Fibroblast of skin of back (primary cell): ENCODE results near the gene EEF1AKMT1. TPM values are rescaled to one million over a fixed set of nuclear protein-coding genes. Genes with fewer than 3 reads are reported as not detected.
A peak's percentile ranks its signal among the peaks of the same experiment; 100 is the strongest.

Experiments
- DNase-seq: peaks from one replicate; pipeline ENCODE4 v3.0.0-alpha.2; 2013
- polyA plus RNA-seq, 2 experiments: library from polyadenylated mRNA; unstranded; fragments of 120-200 nt; gene quantifications; one replicate each; pipeline ENCODE4 v1.2.1, GENCODE V29; 2013; ENCODE audit not compliant: insufficient read length in 2 of 2

EEF1AKMT1 gene
- 6.9 TPM for polyA plus RNA-seq (2013, experiment 1 of 2; ENCODE audit: insufficient read length)
- polyA plus RNA-seq (2013, experiment 2 of 2; ENCODE audit: insufficient read length): 6.2 TPM

GRCh38 chr13:20773194-20774080 is at the start of gene EEF1AKMT1:
Gene EEF1AKMT1 (minus strand): TSS chr13:20773961. CDS start chr13:20757598, 16,363 bp downstream.
- peak; percentile 89 for DNase-seq

DNA sequence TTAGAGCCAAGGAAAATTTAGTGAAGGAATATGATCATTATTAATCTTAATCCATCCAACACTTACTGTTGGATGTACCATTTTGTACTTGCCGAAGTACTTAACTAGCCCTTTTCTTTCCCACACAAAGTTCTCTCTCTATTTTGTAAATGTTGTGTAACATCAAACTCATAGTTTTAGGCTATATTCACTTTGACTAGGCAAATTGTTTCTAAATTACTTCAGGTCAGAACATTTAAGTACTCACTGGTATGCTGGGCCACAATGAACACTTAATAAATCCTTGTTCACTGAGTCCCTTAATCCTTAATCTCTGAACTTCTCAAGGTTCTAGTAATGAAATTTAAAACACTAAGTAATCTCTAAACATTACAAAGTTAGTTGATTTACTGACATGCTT is 49.3 kb upstream of the EEF1AKMT1 start:
- DNase-seq: no peak

DNA sequence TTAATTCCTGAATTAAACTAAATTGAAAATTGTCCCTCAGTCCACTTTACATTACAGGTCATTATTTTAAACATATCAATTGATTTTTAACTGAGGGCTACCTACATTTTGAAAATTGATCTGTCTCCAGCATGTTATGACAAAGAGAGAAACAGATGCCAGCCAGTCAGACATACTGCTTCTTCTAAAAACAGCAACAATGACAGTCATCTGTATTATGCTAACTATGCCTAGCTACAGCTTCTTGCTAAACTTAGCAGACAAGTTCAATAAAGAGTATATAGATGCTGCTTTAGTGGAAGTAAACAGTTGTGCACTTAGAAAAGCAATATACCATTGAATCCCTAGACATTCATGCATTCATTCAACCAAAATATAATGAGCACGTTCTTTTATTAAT is 48.6 kb upstream of the EEF1AKMT1 start:
- DNase-seq: no peak

DNA sequence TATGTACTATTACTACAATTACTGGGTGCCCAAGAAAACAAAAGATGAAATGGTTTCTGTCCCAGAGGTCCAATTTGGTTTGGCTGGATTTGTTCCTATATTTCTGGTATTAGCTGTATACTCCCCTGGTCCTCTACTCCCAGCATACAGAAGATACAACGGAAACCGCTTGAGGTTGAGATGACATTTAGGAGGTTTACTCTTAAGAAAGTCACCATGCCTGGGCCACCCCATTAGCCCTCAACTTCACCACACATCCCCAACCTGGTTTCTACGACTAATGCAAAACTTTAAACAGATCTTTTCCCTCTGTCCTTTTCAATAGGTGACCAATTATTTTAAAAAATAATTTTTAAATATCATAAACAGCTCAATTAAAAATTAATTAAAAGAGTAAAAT is 46.0 kb upstream of the EEF1AKMT1 start:
- no peak for DNase-seq

DNA sequence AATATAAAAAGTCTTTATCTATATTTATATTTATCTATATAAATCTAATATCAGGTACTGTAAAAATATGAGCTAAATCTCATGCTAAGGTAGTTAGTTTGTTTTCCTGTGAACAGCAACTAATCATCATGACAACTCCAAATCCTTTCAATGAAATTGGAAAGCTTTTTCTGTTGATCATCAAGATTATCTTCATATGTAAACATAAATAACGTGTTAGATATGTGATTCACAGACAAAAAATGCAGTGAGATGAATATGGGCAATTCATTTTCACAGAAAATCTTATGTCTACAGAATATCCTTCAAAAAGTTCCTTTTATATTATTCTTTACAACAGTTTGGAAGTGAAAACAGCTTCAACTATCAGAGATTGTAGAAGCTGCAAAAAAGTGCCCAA is 41.7 kb upstream of the EEF1AKMT1 start:
- peak; percentile 40 for DNase-seq

GRCh38 chr13:20814224-20814910 is 40.6 kb upstream of the EEF1AKMT1 start:
- peak; percentile 97 for DNase-seq

DNA sequence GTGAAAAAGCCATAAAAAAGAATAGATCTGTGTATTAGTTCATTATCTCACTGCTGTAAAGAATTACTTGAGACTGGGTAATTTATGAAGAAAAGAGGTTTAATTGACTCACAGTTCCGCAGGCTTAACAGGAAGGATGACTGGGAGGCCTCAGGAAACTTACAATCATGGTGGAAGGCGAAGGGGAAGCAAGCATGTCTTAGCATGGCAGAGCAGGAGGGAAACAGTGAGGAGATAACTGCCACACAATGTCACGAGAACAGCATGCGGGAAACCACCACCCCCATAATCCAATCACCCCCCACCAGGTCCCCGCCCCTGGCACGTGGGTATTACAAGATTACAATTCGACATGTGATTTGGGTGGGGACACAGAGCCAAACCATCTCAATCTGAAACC is 39.1 kb upstream of the EEF1AKMT1 start:
- DNase-seq: no peak

GRCh38 chr13:20810808-20811207 is 37.0 kb upstream of the EEF1AKMT1 start:
- no peak for DNase-seq

GRCh38 chr13:20808874-20809273 is 35.1 kb upstream of the EEF1AKMT1 start:
- no peak for DNase-seq

DNA sequence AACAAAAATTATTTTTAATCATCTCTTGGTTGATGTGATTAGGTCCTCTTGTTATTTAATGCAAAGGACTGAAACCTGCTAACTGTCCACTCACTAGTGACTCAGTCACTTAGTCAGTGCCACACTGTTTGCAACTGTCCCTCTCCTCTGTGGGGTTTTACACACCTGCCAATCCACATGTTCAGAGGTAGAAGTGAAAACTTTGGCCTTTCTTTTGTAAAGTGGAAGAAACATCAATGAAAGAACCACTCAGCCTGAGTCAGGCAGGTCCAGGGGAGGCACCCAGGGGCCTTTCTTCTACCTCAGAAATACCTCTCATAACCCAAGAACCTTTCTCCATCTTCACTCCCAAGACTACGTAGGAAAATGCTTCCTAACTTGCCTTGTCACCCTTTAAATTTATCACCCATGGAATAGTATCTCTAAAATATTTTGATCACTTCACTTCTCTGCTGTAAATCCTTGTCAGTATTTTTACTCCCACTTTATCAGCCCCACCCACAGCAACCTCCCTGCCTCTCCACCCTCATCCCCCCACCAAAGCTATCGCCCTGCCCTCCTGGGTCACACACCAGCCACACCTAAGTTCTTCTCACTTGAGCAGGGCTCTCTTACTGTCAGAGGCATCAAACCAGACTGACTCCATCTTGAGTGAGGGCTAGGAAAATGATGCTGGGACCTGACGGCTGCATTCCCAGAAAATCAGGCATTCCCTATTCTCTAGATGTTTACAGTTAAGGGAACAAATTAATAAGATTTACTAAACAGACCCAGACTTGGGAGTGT is 29.6 kb upstream of the EEF1AKMT1 start:
- no peak for DNase-seq

GRCh38 chr13:20801707-20802106 is 27.9 kb upstream of the EEF1AKMT1 start:
- DNase-seq: no peak

- no peak for DNase-seq
These were observed 26.1 kb upstream of the EEF1AKMT1 start for GRCh38 chr13:20799726-20800416.

DNA sequence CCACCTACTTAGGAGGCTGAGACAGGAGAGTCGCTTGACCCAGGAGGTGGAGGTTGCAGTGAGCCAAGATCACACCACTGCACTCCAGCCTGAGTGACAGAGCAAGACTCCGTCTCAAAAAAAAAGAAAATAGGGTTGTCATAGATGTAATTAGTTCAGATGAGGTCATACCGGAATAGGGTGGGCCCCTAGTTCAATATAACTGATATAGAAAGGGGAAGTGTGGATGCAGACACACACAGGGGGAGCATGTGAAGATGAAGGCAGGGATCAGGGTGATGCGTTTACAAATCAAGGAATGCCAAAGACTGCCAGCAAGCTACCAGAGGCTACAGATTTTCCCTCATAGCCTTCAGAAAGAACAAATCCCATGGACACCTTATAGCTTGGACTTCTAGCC is 24.3 kb upstream of the EEF1AKMT1 start:
- no peak for DNase-seq

DNA sequence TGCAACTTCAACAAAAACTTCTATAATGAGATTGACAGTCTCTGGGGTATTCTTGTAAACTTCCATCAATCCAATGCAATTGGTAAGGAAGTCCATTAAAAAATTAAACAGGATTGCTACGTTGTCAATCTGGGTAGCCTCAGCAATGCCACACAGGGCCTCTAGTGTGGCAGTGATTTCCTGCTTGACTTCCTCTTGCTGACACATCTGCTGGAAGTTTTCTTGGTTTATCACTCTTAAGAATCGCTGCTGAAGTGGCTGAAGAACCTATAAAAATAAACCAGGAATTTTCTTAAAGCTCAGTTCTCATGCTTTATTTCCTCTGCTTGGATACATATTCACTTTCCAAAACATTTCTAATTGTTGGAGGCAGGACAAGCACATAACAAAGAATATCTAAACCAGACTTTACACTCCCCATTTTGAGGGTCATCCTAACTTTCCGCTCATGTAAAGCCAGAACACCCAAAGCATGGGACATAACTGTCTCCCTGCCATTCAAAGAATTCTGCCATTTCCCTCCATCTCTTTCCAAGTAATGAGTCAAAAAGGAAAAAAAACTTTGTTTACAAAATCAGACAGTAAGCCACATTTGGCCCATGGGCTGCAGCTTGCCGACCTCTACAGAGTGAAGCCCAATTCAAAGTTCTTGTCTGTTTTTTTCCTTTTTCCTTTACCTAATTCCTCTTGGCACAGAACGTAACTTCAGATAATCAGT is 23.2 kb upstream of the EEF1AKMT1 start:
- DNase-seq: peak; percentile 43

- no peak for DNase-seq
These were observed 15.9 kb upstream of the EEF1AKMT1 start for GRCh38 chr13:20789665-20790064.

GRCh38 chr13:20788312-20788711 is 14.6 kb upstream of the EEF1AKMT1 start:
- DNase-seq: no peak

DNA sequence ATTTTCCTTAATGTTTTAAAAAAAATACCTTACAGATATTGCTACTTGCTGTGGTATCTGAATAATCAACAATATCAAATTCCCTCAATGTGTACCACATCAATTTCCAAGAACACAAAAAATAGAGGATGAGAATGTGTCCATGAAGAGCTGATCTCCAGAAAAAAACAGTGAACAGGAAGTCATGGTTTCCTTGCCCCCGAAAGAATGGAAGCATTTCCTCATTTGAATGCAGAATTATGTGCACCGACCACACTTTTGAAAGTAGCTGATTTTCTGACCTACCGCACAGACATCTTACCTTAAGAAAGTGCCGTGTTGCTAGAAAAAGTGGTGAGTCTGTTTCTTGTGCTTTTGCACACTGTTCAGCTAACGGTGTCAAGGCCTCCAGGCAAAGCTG is 13.4 kb upstream of the EEF1AKMT1 start:
- DNase-seq: no peak

DNA sequence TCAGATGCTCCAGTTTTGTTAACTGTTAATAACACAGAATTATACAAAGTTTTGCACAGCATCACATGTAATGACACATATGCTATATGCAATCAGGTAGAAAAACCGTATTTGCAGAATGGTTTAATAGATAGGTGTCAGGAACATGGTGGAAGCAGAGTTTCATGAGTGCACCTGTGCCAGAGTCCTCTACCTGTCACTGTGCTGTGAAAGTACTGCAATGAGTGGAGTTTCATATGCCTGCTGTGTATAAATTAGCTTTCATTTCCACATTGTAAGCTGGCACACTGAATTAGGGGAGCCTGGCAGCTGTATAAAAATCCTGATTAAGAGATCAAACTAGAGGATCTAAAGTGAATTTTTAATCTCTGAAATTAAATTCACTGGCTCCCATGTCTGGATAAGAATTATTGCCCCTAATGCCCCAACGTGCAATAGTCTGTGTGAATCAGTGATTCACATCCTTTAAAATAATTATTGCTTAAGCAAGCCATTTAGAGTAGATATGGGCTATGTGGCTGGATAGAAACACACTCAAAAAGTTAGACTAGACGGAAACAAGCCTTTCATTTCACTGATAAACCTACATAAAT is 8.5 kb upstream of the EEF1AKMT1 start:
- no peak for DNase-seq

GRCh38 chr13:20780317-20780716 is 6.6 kb upstream of the EEF1AKMT1 start:
- no peak for DNase-seq

DNA sequence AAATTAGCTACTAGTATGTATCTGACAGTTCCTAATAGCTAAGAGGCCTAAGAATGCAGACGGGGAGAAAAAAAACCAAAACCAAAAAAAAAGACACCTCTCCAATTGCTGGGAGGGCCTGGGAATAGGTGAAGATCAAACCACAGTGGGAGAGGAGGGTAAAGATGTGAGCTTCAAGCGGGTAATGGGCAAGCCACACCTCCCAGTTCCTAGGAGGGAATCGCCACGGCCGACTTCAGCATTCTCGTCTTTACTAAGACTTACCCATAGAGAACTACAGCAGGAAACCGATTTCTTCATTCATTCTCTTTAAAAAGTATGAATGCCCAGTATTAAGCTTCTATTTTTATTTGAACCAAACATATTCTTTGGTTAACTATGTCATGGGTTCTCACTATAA is 5.6 kb upstream of the EEF1AKMT1 start:
- no peak for DNase-seq

GRCh38 chr13:20778311-20778710 is 4.5 kb upstream of the EEF1AKMT1 start:
- DNase-seq: no peak
